HG03064 (cell line): ENCODE measurements around the gene CLCA1.
"Not testable (repeated sequence)": the region's sequence is repeated elsewhere in the genome, so short reads cannot be mapped to it uniquely, and the experiment has no call there.

Source experiments
- ATAC-seq: cut with Tn5 transposase; IDR thresholded peaks from one replicate; pipeline ENCODE4 v1.9.1; 2021; ENCODE audit warnings: low read depth; ENCODE audit not compliant: unreplicated experiment

Gene CLCA1

DNA sequence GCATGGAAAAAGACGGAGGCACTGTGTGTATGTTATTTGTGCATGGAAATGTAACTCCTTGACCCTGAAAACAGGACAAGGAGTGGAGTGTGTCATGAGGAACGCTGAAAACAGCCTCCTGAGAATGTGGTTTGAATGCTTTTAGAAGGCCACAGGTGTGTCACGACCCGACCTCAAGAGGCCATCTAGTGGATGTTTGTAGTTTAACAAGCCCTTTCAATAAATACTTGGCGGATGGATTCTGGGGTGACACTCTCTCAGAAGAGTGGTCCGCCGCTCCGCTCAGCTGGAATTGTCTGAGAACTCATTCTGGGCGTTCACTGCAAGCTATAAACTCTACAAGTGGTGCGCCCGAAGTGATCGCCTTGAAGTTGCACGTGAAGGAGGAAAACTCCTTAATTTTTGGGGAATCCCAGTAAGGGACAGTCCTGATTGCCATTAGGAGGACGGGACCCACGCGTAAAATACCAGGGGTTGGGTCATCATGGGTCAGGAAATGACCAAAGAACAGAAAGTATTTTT is 33.5 kb downstream of the CLCA1 start:
- ATAC-seq = not testable (repeated sequence)

DNA sequence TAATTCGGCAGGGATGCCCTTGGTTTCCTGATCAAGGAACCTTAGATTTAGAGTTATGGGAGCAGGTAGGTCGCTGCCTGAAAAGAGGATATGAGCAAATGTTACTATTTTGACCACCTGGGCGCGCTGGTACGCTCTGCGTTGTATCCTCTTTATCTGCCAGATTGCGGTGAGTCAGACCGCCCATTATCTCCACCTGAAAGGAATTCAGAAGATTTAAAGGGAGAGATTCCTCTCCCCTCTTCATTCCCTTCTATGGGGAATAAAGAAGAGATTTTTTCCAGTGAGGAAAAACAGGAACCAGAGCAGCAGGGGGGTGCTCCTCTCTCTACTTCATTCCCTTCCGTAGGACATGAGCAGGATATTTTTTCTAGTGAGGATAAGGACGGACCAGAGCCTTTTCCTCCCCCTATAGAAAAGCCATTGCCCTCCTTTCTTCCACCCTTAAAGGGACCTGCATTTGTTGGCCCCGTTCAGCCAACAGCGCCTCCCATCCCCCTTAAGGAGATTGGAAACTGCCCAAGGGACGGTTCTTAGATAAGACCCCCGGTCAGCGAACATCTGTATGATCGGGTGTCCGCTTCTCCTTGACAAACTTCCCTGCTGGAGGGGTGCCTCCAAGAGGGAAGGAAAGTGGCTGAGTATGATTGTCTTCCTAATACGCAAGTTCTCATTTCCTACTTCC is 34.1 kb downstream of the CLCA1 start:
- no peak for ATAC-seq

GRCh38 chr1:86503406-86504136 is 34.8 kb downstream of the CLCA1 start:
- ATAC-seq = no peak

GRCh38 chr1:86504137-86504479 is 35.4 kb downstream of the CLCA1 start:
- no peak for ATAC-seq

GRCh38 chr1:86504895-86505563 is 36.3 kb downstream of the CLCA1 start:
- no peak for ATAC-seq

DNA sequence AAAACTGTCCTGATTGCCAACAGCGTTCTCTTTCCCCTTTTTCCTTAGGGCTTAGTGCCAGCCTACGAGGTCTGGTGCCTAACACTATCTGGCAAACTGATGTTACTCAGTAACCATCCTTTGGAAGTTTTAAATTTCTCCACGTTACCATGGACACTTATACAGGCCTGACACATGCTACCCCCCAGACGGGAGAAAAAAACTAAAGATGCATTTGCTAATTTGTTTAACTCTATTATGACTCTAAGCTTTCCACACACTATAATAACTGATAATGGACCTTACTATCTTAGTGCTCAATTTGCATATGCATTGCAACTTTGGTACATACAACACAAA is 36.8 kb downstream of the CLCA1 start:
- ATAC-seq = no peak

DNA sequence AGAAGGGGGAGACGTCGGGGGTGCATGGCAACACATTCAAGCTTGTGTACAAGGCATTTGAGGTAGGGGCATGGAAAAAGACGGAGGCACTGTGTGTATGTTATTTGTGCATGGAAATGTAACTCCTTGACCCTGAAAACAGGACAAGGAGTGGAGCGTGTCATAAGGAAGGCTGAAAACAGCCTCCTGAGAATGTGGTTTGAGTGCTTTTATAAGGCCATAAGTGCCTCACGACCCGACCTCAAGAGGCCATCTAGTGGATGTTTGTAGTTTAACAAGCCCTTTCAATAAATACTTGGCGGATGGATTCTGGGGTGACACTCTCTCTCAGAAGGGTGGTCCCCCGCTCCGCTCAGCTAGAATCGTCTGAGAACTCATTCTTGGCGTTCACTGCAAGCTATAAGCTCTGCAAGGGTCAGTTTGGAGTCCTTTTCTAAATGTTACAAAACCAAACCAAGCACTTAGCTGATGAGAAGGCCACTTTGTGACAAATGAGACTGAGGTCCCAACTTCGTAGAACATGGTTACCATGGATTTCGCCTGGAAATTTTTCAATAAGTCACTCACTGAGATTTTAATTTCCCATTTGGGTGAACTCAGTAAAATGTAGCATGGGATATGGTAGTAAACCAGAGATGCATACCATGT is 39.3 kb downstream of the CLCA1 start:
- no peak for ATAC-seq

DNA sequence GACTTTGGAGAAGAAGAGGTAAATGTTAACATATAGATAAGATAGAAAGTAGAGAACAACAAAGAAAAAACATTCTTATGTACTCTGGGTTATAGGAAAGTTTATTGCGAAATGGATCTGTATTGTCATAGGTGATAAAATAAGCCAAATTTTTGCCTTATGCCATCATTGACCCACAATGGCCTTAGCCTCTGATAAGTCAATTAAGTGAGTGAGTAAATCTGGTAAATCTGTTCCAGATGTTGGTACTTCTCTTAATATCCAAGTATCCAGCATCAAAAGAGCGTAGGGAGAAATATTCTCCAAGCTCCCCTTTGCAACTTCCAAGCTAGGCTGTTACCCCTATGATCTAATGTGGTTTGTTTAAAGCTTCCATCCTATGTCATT is 39.8 kb downstream of the CLCA1 start:
- no peak for ATAC-seq

GRCh38 chr1:86515597-86515996 is 46.9 kb downstream of the CLCA1 start:
- ATAC-seq = no peak

- ATAC-seq = no peak
These were observed 47.6 kb downstream of the CLCA1 start for GRCh38 chr1:86516335-86516734.

GRCh38 chr1:86517336-86517735 is 48.6 kb downstream of the CLCA1 start:
- no peak for ATAC-seq

- no peak for ATAC-seq
These were observed 52.2 kb downstream of the CLCA1 start for GRCh38 chr1:86520789-86521521.

GRCh38 chr1:86521522-86521891 is 52.8 kb downstream of the CLCA1 start:
- no peak for ATAC-seq

DNA sequence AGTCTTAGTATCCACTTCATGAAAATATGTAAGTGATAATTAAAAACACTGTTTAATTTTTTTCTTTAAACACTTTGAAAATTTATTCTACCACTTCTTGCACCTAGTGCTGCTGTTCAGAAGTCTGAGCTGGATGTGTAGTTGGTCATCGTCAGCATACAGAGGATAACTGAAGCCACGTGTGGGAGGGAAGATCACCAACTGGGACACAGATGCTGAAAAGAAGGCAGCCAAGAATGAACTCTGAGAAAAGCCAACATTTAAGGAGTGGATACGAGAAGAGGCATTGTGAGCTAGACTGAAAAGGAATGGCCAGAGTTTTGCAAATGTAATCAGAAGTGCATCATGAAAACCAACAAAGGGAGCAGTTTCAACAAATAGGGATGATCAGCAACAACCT is 53.5 kb downstream of the CLCA1 start:
- ATAC-seq = no peak

GRCh38 chr1:86523670-86524354 is 55.1 kb downstream of the CLCA1 start:
- ATAC-seq = no peak

DNA sequence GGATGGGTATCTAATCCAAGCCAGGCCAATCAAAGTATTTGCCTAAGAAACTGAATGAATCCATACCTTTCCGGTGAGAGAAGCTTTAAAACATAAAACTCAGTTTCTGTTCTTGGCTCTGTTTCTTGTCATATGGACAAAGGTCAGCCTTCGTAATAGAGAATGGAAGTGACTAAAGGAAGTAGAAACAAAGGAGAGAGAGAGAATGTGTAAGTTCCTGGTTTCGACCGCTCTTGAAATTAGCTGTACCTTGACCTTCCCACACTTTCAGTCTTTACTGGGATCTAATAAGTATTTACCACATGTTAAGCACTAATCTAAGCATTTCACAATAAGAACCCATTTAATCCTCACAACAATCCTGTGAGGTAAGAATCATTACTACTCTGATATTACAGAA is 58.6 kb downstream of the CLCA1 start:
- no peak for ATAC-seq

- ATAC-seq = no peak
These were observed 61.6 kb downstream of the CLCA1 start for GRCh38 chr1:86530211-86530845.

GRCh38 chr1:86537928-86538695 is 69.4 kb downstream of the CLCA1 start:
- no peak for ATAC-seq

DNA sequence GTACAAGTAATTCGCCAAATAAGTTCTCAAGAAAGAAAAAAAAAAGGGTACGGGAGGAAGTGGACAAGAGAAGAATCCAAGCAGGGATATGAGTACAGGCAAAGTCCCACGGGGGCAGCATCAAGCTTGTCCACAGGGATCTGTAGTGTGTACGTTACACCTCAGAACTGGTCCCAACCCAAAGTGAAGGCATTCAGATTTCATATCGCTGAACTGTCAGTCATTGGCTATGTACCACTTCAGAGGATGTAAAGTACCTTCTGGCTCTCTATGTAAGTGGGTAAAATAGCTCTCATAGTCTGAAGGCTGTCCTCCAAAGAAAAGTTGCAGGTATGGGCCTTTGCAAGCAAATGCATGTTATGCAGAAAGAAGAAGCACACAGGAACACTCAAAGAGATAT is 70.0 kb downstream of the CLCA1 start:
- ATAC-seq = no peak
